C4-2B (cell line): ENCODE measurements around the gene XRCC6.

Experiments used
- CTCF ChIP-seq: fragments of 450-650 bp; conservative IDR thresholded peaks from 2 replicates; pipeline ENCODE4 v1.5.1; 2017; ENCODE audit warnings: mild to moderate bottlenecking
- ZFX ChIP-seq: fragments of 450-650 bp; IDR thresholded peaks from 2 replicates; pipeline ENCODE4 v1.6.1; 2017

DNA sequence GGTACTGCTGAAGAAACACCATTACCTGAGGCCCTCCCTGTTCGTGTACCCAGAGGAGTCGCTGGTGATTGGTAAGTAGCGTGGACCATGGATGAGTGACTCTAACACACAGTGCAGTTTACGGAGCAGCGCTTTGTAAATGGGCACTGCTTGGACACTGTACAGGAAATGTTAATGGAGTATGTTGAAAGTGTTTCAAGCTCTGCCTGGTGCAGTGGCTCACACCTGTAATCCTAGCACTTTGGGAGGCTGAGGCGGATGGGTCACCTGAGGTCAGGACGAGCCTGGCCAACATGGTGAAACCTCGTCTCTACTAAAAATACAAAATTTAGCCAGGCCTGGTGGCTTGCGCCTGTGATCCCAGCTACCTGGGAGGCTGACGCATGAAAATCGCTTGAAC, 29.7 kb downstream of the XRCC6 start:
- TF ChIP-seq CTCF = no peak
- TF ChIP-seq ZFX = no peak
